OCI-LY3 (cell line): ENCODE measurements around the gene PTGER2.

Experiments
- H2AFZ ChIP-seq: fragments of 200-600, 300-600 bp; shearing (Covaris generic); 2 replicates; pipeline ENCODE4 v1.6.0; 2014; ENCODE audit warnings: antibody characterized with exemption, low read depth, low read length
- H3K27ac ChIP-seq: fragments of 200-600, 300-600 bp; sonication (generic); 2 replicates; pipeline ENCODE4 v1.5.1; 2014; ENCODE audit warnings: mild to moderate bottlenecking, low read length, moderate library complexity, mixed read lengths
- H3K27me3 ChIP-seq: fragments of 200-600, 300-600 bp; sonication (generic); 2 replicates; pipeline ENCODE4 v1.6.1; 2014; ENCODE audit warnings: low read depth, low read length, mixed read lengths
- H3K36me3 ChIP-seq: fragments of 200-600, 300-600 bp; sonication (generic); replicated peaks from 2 replicates; pipeline ENCODE3; 2014; ENCODE audit warnings: low read depth, low read length, mixed read lengths
- H3K4me1 ChIP-seq: fragments of 300-600, 200-600 bp; sonication (generic); 2 replicates; pipeline ENCODE4 v1.6.1; 2014; ENCODE audit warnings: low read length, mixed read lengths
- H3K4me2 ChIP-seq: fragments of 200-600, 300-600 bp; sonication (generic); 2 replicates; pipeline ENCODE4 v1.6.1; 2014; ENCODE audit warnings: low read length, mixed read lengths
- H3K4me3 ChIP-seq: fragments of 300-600, 200-600 bp; sonication (generic); 2 replicates; pipeline ENCODE4 v1.5.1; 2014; ENCODE audit warnings: antibody characterized with exemption, mild to moderate bottlenecking, low read length, moderate library complexity
- H3K79me2 ChIP-seq: fragments of 300-600, 200-600 bp; shearing (Covaris generic); 2 replicates; pipeline ENCODE4 v1.6.1; 2014; ENCODE audit warnings: mild to moderate bottlenecking, low read length, mixed read lengths
- H3K9ac ChIP-seq: fragments of 300-600, 200-600 bp; shearing (Covaris generic); 2 replicates; pipeline ENCODE4 v1.6.0; 2014; ENCODE audit warnings: mild to moderate bottlenecking, low read length, moderate library complexity
- H3K9me3 ChIP-seq: fragments of 200-600, 300-600 bp; shearing (Covaris generic); 2 replicates; pipeline ENCODE4 v1.6.1; 2014; ENCODE audit warnings: low read length, mixed read lengths; ENCODE audit not compliant: insufficient read depth
- H4K20me1 ChIP-seq: fragments of 200-600, 300-600 bp; sonication (generic); 2 replicates; pipeline ENCODE4 v1.6.1; 2016; ENCODE audit warnings: low read length, mixed read lengths; ENCODE audit not compliant: insufficient read depth
- EZH2phosphoT487 ChIP-seq: fragments of 200-600 bp; shearing (Covaris generic); IDR thresholded peaks from 2 replicates; pipeline ENCODE4 v1.6.1; 2018; ENCODE audit warnings: antibody characterized with exemption, mixed run types, low read depth
- TF ChIP-seq, protein P1 (sequence below): fragments of 200-600, 300-600 bp; sonication (generic); IDR thresholded peaks from 2 replicates; pipeline ENCODE4 v1.5.1; 2014; ENCODE audit warnings: antibody characterized with exemption, low read length, low read depth

The PTGER2 gene

DNA sequence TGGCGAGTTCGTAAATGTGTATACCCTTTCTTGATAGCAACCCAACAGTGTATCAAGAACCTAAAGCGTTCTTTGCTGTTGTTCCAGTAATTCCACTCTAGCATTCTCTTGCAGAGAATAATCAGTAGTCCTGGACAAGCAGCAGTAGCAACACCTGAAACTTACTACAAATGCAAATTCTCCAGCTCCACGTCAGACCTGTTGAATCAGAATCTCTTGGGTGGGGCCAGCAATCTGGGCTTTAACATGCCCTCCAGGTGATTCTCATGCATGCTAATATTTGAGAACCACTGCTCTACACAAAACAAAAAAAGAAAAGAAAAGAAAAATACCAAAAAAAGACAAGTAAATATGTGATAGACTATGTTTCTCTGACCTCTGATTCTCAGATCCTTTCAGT lies 36.6 kb upstream of the PTGER2 start:
- no peak for TF ChIP-seq EZH2phosphoT487
- TF ChIP-seq, protein P1, sequence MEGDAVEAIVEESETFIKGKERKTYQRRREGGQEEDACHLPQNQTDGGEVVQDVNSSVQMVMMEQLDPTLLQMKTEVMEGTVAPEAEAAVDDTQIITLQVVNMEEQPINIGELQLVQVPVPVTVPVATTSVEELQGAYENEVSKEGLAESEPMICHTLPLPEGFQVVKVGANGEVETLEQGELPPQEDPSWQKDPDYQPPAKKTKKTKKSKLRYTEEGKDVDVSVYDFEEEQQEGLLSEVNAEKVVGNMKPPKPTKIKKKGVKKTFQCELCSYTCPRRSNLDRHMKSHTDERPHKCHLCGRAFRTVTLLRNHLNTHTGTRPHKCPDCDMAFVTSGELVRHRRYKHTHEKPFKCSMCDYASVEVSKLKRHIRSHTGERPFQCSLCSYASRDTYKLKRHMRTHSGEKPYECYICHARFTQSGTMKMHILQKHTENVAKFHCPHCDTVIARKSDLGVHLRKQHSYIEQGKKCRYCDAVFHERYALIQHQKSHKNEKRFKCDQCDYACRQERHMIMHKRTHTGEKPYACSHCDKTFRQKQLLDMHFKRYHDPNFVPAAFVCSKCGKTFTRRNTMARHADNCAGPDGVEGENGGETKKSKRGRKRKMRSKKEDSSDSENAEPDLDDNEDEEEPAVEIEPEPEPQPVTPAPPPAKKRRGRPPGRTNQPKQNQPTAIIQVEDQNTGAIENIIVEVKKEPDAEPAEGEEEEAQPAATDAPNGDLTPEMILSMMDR: no peak
- H3K27me3 ChIP-seq: no peaks in the 10 kb centered on the region
- peaks cover 19% of the 10 kb centered on the region for H3K79me2 ChIP-seq
- H3K9me3 ChIP-seq: no peaks in the 10 kb centered on the region
- peaks cover 24% of the 10 kb centered on the region; the same call in 1 of the 2 replicates for H4K20me1 ChIP-seq
- no peaks in the 10 kb centered on the region for H3K4me1 ChIP-seq
- no peak overlapping the region for H3K27ac ChIP-seq
- no peak overlapping the region for H3K9ac ChIP-seq
- no peak overlapping the region for H3K4me2 ChIP-seq
- no peak overlapping the region for H3K4me3 ChIP-seq
- H3K36me3 ChIP-seq: peaks cover 35% of the 10 kb centered on the region
- no peak overlapping the region for H2AFZ ChIP-seq

GRCh38 chr14:52279408-52279807 lies 34.7 kb upstream of the PTGER2 start:
- no peak overlapping the region for H3K4me2 ChIP-seq
- no peaks in the 10 kb centered on the region for H3K4me1 ChIP-seq
- TF ChIP-seq, protein P1: no peak
- TF ChIP-seq EZH2phosphoT487: no peak
- no peaks in the 10 kb centered on the region for H3K27me3 ChIP-seq
- H3K9ac ChIP-seq: no peak overlapping the region
- peaks cover under 1% of the 10 kb centered on the region; the same call in 1 of the 2 replicates for H3K79me2 ChIP-seq
- H3K36me3 ChIP-seq: peaks cover 35% of the 10 kb centered on the region
- H2AFZ ChIP-seq: no peak overlapping the region
- no peaks in the 10 kb centered on the region for H3K9me3 ChIP-seq
- H4K20me1 ChIP-seq: peaks cover 10% of the 10 kb centered on the region; the same call in 1 of the 2 replicates
- H3K4me3 ChIP-seq: no peak overlapping the region
- no peak overlapping the region for H3K27ac ChIP-seq

DNA sequence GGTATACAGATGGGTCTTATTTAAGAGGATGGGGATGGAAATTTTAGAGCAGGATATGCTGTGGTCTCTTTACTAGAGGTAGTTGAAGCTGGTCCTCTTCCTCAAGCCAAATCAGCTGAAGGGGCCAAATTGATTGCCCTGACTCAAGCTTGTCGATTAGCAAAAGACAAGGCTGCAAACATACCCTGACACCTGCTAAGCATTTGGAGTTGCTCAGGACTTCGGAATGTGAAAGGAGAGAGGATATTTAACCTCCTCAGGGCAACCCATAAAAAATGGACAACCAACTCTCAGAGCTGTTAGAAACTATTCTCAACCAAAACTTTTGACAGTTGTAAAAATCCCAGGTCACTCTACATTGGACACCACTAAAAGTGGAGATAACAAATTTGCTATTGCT lies 31.0 kb upstream of the PTGER2 start:
- Histone ChIP-seq H3K4me1 (no peaks in the 10 kb centered on the region), H3K36me3 (peaks cover 7% of the 10 kb centered on the region), H2AFZ (no peak overlapping the region), H3K4me3 (no peak overlapping the region), H3K79me2 (no peaks in the 10 kb centered on the region), H3K9ac (no peak overlapping the region), H3K27me3 (peaks cover 6% of the 10 kb centered on the region; the same call in 1 of the 2 replicates), H3K9me3 (no peaks in the 10 kb centered on the region), H3K4me2 (no peak overlapping the region), H4K20me1 (no peaks in the 10 kb centered on the region), H3K27ac (no peak overlapping the region)
- TF ChIP-seq EZH2phosphoT487: no peak
- TF ChIP-seq, protein P1: no peak

GRCh38 chr14:52286661-52287649 lies 27.2 kb upstream of the PTGER2 start:
- TF ChIP-seq EZH2phosphoT487: no peak
- TF ChIP-seq, protein P1: no peak
- H3K27ac ChIP-seq: no peak overlapping the region

More at GRCh38 chr14:52286661-52287649, 27.2 kb upstream of the PTGER2 start:
- Histone ChIP-seq H2AFZ (no peak overlapping the region), H3K27me3 (peaks cover 22% of the 10 kb centered on the region), H3K4me1 (no peaks in the 10 kb centered on the region), H4K20me1 (no peaks in the 10 kb centered on the region), H3K4me3 (no peak overlapping the region), H3K36me3 (no peaks in the 10 kb centered on the region), H3K79me2 (no peaks in the 10 kb centered on the region), H3K9me3 (no peaks in the 10 kb centered on the region), H3K9ac (no peak overlapping the region), H3K4me2 (no peak overlapping the region)
